Coronary artery (tissue), 2 donors: Measurements from ENCODE around the gene ST6GALNAC1.
"Not testable (repeated sequence)": the region's sequence is repeated elsewhere in the genome, so short reads cannot be mapped to it uniquely, and the experiment has no call there.

ENCODE experiments used
- DNase-seq: peaks from one replicate; pipeline ENCODE4 v3.0.0-alpha.2; 2017; ENCODE audit warnings: low spot score
- H3K27ac ChIP-seq, 2 donors: fragments of 200-600 bp; sonication (generic); one replicate each; pipeline ENCODE4 v1.5.1; 2016 to 2019
- H3K4me3 ChIP-seq: fragments of 200-600 bp; sonication (generic); 2 replicates; pipeline ENCODE4 v1.5.1; 2016; ENCODE audit warnings: mild to moderate bottlenecking, moderate library complexity
- CTCF ChIP-seq: fragments of 200-600 bp; sonication (generic); IDR thresholded peaks from one replicate; pipeline ENCODE4 v1.5.1; 2019; ENCODE audit warnings: antibody characterized with exemption

ST6GALNAC1 gene

GRCh38 chr17:76644995-76645394, 1.4 kb upstream of the ST6GALNAC1 start:
- DNase-seq = no peak
- Histone ChIP-seq H3K4me3 (no peak overlapping the region), H3K27ac (no peak overlapping the region)
- TF ChIP-seq CTCF = no peak

GRCh38 chr17:76642994-76643393, 563 bp downstream of the ST6GALNAC1 start:
- no peak for DNase-seq
- TF ChIP-seq CTCF = no peak
- Histone ChIP-seq H3K4me3 (peak overlapping the region; percentile 28), H3K27ac (no peak overlapping the region)

GRCh38 chr17:76642032-76642561, 1.5 kb downstream of the ST6GALNAC1 start:
- H3K4me3 ChIP-seq = no peak overlapping the region
- no peak for TF ChIP-seq CTCF
- no peak overlapping the region for H3K27ac ChIP-seq
- no peak for DNase-seq

GRCh38 chr17:76641501-76641900, 2.1 kb downstream of the ST6GALNAC1 start:
- no peak for DNase-seq
- Histone ChIP-seq H3K4me3 (no peak overlapping the region), H3K27ac (no peak overlapping the region)
- no peak for TF ChIP-seq CTCF

GRCh38 chr17:76640550-76641380, 2.8 kb downstream of the ST6GALNAC1 start:
- DNase-seq = no peak
- no peak overlapping the region for H3K27ac ChIP-seq
- TF ChIP-seq CTCF = no peak
- no peak overlapping the region for H3K4me3 ChIP-seq

- Histone ChIP-seq H3K4me3 (no peak overlapping the region), H3K27ac (no peak overlapping the region)
- TF ChIP-seq CTCF = no peak
- no peak for DNase-seq
Observed at GRCh38 chr17:76638263-76638662, 5.3 kb downstream of the ST6GALNAC1 start.

- H3K4me3 ChIP-seq, H3K27ac ChIP-seq, DNase-seq: not testable (repeated sequence)
Observed at GRCh38 chr17:76636486-76637206, 6.9 kb downstream of the ST6GALNAC1 start.
